Vagina (tissue), 2 donors: ENCODE data around the gene ARID2. TPM values are rescaled to one million over a fixed set of nuclear protein-coding genes. Genes with fewer than 3 reads are reported as not detected.

ENCODE experiments used
- DNase-seq, 2 donors: peaks; one replicate each; pipeline ENCODE4 v3.0.0-alpha.2; 2017; ENCODE audit errors: extremely low spot score in 2 of 2
- H3K27ac ChIP-seq: fragments of 200-600 bp; sonication (generic); one replicate; pipeline ENCODE4 v1.5.1; 2019
- H3K27me3 ChIP-seq: fragments of 200-600 bp; sonication (generic); one replicate; pipeline ENCODE4 v1.5.1; 2019
- H3K36me3 ChIP-seq, 2 donors: fragments of 200-600 bp; sonication (generic); one replicate each; pipeline ENCODE4 v1.5.1; 2017 to 2019
- H3K4me1 ChIP-seq: fragments of 200-600 bp; sonication (generic); one replicate; pipeline ENCODE4 v1.5.1; 2019
- H3K4me3 ChIP-seq, 2 donors: fragments of 200-600 bp; sonication (generic); 1 replicate in 1 of 2; 2 replicates in 1 of 2; pipeline ENCODE4 v1.5.1; 2016 to 2019
- H3K9me3 ChIP-seq: fragments of 200-600 bp; sonication (generic); one replicate; pipeline ENCODE4 v1.5.1; 2019
- POLR2A ChIP-seq, 2 donors: fragments of 450-650 bp; IDR thresholded peaks; one replicate each; pipeline ENCODE4 v1.6.1; 2017; ENCODE audit warnings: antibody characterized with exemption in 2 of 2, mild to moderate bottlenecking in 2 of 2, moderate library complexity in 2 of 2
- POLR2AphosphoS5 ChIP-seq, 2 donors: sonication (generic); formaldehyde crosslinking; IDR thresholded peaks; one replicate each; pipeline ENCODE4 v1.9.0; 2017; ENCODE audit warnings: antibody characterized with exemption in 2 of 2, mild to moderate bottlenecking in 2 of 2, low read depth in 1 of 2; ENCODE audit not compliant: insufficient read depth in 1 of 2
- intact Hi-C: fragments of 100-400 bp; cut with DNase I; formaldehyde crosslinking; loops from one replicate; pipeline ENCODE4 v1.15.1; 2023
- total RNA-seq: library from RNA; depleted of rRNA; stranded (reverse); fragments of >200 nt; gene quantifications from one replicate; pipeline ENCODE4 v1.2.3, GENCODE V29; 2016
- TF ChIP-seq, protein P1 (sequence below), 3 experiments: fragments of 450-650 bp in 2 of 3; fragments of 200-600 bp in 1 of 3; sonication (generic) in 1 of 3; IDR thresholded peaks; one replicate each; pipeline ENCODE4 v1.5.1; 2017 to 2019; ENCODE audit warnings: antibody characterized with exemption in 3 of 3, mild to moderate bottlenecking in 2 of 3, moderate library complexity in 2 of 3

ARID2 gene
- total RNA-seq, 1 donor from 2014 or later = 39.0 TPM

DNA sequence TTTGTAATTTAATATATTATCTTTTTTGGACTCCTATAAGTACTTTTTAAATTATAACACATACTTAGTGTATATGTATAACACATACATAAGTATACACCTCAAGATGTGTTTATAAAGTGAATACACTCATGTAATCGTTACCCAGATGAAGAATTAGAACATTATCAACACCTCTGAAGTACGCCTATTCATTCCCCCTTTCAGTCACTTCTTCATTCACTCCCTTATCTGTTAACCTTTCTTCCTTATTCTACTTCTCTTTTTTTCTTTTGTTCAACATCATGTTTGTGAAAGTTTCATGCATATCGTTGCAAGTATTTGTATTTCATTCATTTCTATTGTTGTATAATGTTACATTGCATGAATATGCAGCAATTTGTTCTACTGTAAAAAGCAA is 98.5 kb downstream of the ARID2 start:
- peaks cover 0 to 9% of the 10 kb centered on the region in 2 donors for H3K36me3 ChIP-seq
- intact Hi-C loops = no loop called here
- TF ChIP-seq, protein P1, sequence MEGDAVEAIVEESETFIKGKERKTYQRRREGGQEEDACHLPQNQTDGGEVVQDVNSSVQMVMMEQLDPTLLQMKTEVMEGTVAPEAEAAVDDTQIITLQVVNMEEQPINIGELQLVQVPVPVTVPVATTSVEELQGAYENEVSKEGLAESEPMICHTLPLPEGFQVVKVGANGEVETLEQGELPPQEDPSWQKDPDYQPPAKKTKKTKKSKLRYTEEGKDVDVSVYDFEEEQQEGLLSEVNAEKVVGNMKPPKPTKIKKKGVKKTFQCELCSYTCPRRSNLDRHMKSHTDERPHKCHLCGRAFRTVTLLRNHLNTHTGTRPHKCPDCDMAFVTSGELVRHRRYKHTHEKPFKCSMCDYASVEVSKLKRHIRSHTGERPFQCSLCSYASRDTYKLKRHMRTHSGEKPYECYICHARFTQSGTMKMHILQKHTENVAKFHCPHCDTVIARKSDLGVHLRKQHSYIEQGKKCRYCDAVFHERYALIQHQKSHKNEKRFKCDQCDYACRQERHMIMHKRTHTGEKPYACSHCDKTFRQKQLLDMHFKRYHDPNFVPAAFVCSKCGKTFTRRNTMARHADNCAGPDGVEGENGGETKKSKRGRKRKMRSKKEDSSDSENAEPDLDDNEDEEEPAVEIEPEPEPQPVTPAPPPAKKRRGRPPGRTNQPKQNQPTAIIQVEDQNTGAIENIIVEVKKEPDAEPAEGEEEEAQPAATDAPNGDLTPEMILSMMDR (IDR thresholded peaks at IDR 0.05) = no peak
- TF ChIP-seq POLR2AphosphoS5 (IDR thresholded peaks at IDR 0.05; ENCODE audit: insufficient read depth in 1 of 2, low read depth in 1 of 2) (no peak), POLR2A (IDR thresholded peaks at IDR 0.05) (no peak)
- no peaks in the 10 kb centered on the region for H3K9me3 ChIP-seq
- no peak overlapping the region for H3K4me3 ChIP-seq
- no peaks in the 10 kb centered on the region for H3K27me3 ChIP-seq
- no peaks in the 10 kb centered on the region for H3K4me1 ChIP-seq
- no peak for DNase-seq
- H3K27ac ChIP-seq = no peak overlapping the region

DNA sequence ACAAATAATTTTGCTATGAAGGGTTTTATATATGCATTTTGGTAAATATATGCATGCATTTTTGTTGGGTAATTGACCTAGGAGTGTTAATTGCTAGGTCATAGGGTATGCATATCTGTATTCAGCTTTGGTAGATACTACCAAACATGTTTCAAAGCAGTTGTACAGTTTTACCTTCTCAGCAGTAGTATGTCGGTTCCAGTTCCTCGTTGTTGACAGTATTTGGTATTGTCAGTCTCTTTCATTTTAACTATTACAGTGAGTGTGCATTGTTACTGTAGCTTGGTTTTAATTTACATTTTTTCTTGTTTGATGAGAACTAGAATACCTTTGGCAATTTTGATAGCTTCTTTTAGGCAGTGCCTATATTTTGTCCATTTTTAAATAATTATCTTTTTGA is 98.9 kb downstream of the ARID2 start:
- intact Hi-C loops = no loop called here
- Histone ChIP-seq H3K4me1 (no peaks in the 10 kb centered on the region), H3K4me3 (no peak overlapping the region), H3K27me3 (no peaks in the 10 kb centered on the region), H3K27ac (no peak overlapping the region), H3K9me3 (no peaks in the 10 kb centered on the region), H3K36me3 (peaks cover 0 to 6% of the 10 kb centered on the region in 2 donors)
- TF ChIP-seq POLR2A (IDR thresholded peaks at IDR 0.05) (no peak), POLR2AphosphoS5 (IDR thresholded peaks at IDR 0.05; ENCODE audit: insufficient read depth in 1 of 2, low read depth in 1 of 2) (no peak)
- TF ChIP-seq, protein P1 (IDR thresholded peaks at IDR 0.05) = no peak
- DNase-seq = no peak

DNA sequence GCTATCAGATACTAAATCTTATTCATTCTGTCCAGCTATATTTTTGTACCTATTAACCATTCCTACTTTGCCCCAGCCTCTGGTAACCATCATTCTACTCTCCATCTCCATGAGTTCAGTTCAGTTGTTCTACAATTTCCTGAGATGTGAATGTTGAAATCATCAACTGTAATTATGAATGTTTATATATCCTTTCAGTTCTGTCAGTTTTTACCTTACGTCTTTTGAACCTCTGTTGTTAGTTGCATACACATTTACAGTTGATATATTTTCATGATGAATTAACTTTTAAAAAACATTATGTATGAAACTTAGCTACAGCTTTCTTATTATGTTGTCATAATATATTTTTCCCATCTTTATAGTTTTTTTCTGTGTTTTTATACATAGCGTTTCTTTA is 102.1 kb downstream of the ARID2 start:
- TF ChIP-seq POLR2AphosphoS5 (IDR thresholded peaks at IDR 0.05; ENCODE audit: insufficient read depth in 1 of 2, low read depth in 1 of 2) (no peak), POLR2A (IDR thresholded peaks at IDR 0.05) (no peak)
- TF ChIP-seq, protein P1 (IDR thresholded peaks at IDR 0.05) = no peak
- no peak for DNase-seq
- no peaks in the 10 kb centered on the region for H3K9me3 ChIP-seq
- no peak overlapping the region for H3K27ac ChIP-seq
- intact Hi-C loops = no loop called here
- no peaks in the 10 kb centered on the region for H3K27me3 ChIP-seq
- peaks cover 0 to 10% of the 10 kb centered on the region in 2 donors for H3K36me3 ChIP-seq
- no peak overlapping the region for H3K4me3 ChIP-seq
- no peaks in the 10 kb centered on the region for H3K4me1 ChIP-seq

DNA sequence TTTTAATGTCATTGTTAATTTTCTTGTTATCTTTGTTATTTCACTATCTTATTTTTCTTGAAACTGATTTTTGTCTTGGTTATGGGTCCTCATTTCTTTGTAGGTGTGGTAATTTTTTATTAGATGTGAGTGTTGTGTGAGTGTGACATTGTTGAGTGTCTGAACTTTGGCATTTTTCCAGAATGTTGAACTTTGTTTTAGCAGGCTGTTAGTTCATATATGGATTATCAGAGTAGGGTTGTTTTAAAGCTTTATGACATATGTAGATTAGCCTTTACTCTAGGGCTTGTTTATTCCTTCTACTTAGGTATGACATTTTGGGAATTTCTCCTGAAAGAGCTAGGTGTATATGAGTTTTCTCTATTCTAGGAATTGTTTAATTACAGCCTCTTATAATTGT is 103.9 kb downstream of the ARID2 start:
- no peak for DNase-seq
- no peaks in the 10 kb centered on the region for H3K4me1 ChIP-seq
- no peak for TF ChIP-seq POLR2AphosphoS5 (IDR thresholded peaks at IDR 0.05; ENCODE audit: insufficient read depth in 1 of 2, low read depth in 1 of 2)
- TF ChIP-seq, protein P1 (IDR thresholded peaks at IDR 0.05) = no peak
- TF ChIP-seq POLR2A (IDR thresholded peaks at IDR 0.05) = no peak
- H3K4me3 ChIP-seq = no peak overlapping the region
- no peak overlapping the region for H3K27ac ChIP-seq
- peaks cover 0 to 24% of the 10 kb centered on the region in 2 donors for H3K36me3 ChIP-seq
- intact Hi-C loops = no loop called here
- no peaks in the 10 kb centered on the region for H3K27me3 ChIP-seq
- H3K9me3 ChIP-seq = no peaks in the 10 kb centered on the region

DNA sequence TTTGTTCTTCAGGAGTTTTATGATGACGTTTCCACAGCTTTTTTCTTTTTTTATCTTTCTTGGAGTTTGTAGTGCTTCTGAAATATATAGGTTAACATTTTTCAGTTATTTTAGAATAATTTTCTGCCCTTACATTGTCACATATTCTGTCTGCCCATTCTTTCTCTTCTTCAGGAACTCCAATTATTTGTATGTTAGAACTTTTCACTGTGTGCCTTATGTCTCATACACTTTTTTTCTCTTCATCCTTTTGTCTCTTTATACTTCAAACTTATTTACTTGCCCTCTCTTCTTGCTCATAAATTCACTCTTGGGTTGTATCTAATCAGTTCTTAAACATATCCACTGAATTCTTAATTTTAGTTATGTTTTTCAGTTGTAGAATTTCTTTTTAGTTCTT is 105.3 kb downstream of the ARID2 start:
- Histone ChIP-seq H3K4me1 (no peaks in the 10 kb centered on the region), H3K9me3 (no peaks in the 10 kb centered on the region), H3K36me3 (peaks cover 0 to 35% of the 10 kb centered on the region in 2 donors), H3K27me3 (no peaks in the 10 kb centered on the region), H3K4me3 (no peak overlapping the region), H3K27ac (no peak overlapping the region)
- TF ChIP-seq POLR2A (IDR thresholded peaks at IDR 0.05) = no peak
- TF ChIP-seq, protein P1 (IDR thresholded peaks at IDR 0.05) = no peak
- TF ChIP-seq POLR2AphosphoS5 (IDR thresholded peaks at IDR 0.05; ENCODE audit: insufficient read depth in 1 of 2, low read depth in 1 of 2) = no peak
- intact Hi-C loops = no loop called here
- DNase-seq = no peak
